ENCODE measurements around the gene ENTPD2.

ENTPD2 gene

DNA sequence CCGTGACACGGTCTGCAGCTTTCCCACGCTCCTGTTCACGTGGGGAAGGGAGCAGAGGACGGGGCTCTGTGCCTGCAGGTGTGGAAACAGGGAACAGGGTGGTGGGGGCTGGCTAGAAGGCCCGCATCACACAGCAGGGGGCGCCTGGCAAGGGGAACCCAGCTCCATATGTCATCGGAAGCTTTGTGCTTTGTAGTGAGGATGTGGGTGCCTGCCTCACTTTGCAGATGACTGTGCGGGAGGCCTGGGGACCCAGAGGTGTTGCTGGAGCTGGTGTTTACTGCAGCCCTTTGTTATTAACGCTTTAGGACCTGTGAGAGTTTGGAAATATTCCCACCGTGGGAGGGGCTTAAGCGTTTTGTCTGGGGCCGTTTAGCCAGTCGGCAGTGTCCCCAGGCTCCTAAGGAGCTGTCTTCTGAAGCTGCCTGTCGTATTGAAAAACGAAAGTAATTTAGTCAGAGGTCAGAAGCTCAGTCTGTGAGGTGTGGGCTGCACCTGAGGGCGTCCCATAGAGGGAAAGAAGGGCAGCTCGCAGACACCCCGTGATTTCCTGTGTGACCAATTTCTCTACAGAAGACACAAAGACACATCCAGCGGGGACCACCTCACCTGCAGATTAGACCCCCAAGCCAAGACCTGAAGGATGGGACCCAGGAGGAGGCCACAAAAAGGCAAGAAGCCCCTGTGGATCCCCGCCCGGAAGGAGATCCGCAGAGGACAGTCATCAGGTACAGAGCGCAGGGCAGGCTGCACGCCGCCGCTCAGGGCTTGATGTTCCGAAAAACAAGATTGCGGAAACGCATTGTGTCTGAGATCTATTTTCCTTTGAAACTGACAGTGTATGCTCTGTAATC, 42.0 kb upstream of the ENTPD2 start:
- H3K4me3 ChIP-seq (ENCODE audit: low read depth, low read length) = no peak overlapping the region
- peaks cover 56% of the 10 kb centered on the region for H3K36me3 ChIP-seq
- peak overlapping the region; percentile 35 for H3K27ac ChIP-seq
- no peaks in the 10 kb centered on the region for H3K9me3 ChIP-seq (ENCODE audit: severe bottlenecking)
- peak; percentile 73 for DNase-seq
- no peaks in the 10 kb centered on the region for H3K27me3 ChIP-seq (ENCODE audit: insufficient read depth, low read depth, severe bottlenecking)
- TF ChIP-seq, protein P1, sequence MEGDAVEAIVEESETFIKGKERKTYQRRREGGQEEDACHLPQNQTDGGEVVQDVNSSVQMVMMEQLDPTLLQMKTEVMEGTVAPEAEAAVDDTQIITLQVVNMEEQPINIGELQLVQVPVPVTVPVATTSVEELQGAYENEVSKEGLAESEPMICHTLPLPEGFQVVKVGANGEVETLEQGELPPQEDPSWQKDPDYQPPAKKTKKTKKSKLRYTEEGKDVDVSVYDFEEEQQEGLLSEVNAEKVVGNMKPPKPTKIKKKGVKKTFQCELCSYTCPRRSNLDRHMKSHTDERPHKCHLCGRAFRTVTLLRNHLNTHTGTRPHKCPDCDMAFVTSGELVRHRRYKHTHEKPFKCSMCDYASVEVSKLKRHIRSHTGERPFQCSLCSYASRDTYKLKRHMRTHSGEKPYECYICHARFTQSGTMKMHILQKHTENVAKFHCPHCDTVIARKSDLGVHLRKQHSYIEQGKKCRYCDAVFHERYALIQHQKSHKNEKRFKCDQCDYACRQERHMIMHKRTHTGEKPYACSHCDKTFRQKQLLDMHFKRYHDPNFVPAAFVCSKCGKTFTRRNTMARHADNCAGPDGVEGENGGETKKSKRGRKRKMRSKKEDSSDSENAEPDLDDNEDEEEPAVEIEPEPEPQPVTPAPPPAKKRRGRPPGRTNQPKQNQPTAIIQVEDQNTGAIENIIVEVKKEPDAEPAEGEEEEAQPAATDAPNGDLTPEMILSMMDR (IDR thresholded peaks at IDR 0.05; ENCODE audit: low read depth, low read length) = peak; percentile 64

DNA sequence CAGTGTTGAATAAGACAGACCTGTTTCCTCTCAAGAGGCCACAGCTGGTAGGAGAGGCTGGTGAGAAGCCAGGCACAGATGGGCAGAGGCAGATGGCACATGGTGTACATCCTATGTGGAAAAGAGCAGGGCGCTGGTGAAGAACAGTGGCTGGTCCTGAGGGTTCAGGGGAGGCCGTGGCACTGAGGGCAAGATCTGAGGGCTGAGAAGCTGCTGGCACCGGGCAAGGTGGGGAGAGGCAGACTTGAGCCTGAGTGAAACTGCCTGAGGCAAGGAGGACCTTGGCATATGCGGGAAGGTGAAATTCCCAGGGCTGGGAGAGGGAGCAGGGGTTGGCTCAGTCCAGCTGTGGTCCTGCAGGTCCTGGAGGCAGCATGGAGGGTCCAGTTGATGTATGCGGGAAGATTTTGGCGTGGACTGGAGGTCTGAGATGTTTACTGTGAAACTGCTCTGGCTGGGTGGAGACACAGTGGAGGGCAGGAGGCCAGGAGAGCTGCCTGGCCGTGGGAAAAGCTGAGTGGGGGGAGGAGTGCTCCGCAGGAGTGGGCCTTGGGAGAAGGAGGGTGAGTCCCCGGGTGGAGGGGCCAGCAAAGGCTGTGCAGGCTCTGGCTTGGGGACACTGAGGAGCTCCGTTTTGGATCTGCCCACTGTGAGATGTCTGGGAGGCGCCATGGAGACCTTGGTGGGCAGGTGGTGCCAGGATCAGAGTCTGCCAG, 35.5 kb upstream of the ENTPD2 start:
- no peak for DNase-seq
- Histone ChIP-seq H3K27ac (no peak overlapping the region), H3K27me3 (ENCODE audit: insufficient read depth, low read depth, severe bottlenecking) (no peaks in the 10 kb centered on the region), H3K9me3 (ENCODE audit: severe bottlenecking) (no peaks in the 10 kb centered on the region), H3K36me3 (peaks cover 30% of the 10 kb centered on the region), H3K4me3 (ENCODE audit: low read depth, low read length) (no peak overlapping the region)
- TF ChIP-seq, protein P1 (IDR thresholded peaks at IDR 0.05; ENCODE audit: low read depth, low read length) = no peak

DNA sequence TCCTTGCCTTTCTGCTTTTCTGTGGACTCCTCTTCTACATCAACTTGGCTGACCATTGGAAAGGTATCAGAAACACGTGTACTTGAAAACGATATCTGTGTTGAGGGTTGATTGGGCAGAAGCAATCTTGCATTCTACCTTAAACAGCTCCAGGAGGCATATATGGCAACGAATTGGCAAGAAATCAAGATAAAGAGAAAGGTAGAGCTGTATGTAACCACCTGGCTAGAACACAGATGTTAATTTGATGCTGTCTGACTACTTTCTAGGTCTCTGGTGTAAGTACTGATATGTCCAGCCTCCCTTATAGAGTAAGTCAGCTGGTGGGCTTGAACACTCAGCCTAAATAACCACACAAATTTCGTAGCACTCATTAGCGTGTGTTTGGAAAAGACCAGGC, 34.3 kb upstream of the ENTPD2 start:
- no peak overlapping the region for H3K4me3 ChIP-seq (ENCODE audit: low read depth, low read length)
- TF ChIP-seq, protein P1 (IDR thresholded peaks at IDR 0.05; ENCODE audit: low read depth, low read length) = no peak
- peaks cover 38% of the 10 kb centered on the region for H3K36me3 ChIP-seq
- no peak overlapping the region for H3K27ac ChIP-seq
- DNase-seq = no peak
- H3K9me3 ChIP-seq (ENCODE audit: severe bottlenecking) = no peaks in the 10 kb centered on the region
- H3K27me3 ChIP-seq (ENCODE audit: insufficient read depth, low read depth, severe bottlenecking) = no peaks in the 10 kb centered on the region

DNA sequence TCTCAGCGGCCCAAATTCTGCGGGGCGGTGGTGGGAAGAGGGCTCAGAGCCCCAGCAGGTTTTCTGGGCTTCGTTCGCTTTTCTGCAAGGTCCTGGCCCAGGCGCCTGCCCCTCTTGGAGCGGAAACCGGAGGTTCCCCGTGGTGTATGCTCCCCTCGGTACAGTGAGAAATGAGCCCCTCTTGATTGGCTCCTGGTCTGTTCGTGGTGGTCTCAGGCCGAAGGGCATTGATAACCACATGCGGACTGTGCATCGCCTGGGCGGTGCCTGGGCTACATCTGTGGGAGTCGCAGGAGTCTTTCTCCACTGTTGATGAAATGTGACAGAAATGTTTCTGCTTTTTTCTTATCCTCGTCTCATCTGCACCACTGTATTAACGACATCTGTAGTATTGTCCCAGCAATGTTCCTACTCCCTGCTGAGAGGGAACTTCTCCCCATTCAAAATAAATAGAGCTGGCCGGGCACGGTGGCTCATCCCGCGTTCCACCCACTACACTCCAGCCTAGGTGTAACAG, 33.6 kb upstream of the ENTPD2 start:
- Histone ChIP-seq H3K27ac (peak overlapping the region; percentile 81), H3K27me3 (ENCODE audit: insufficient read depth, low read depth, severe bottlenecking) (no peaks in the 10 kb centered on the region), H3K9me3 (ENCODE audit: severe bottlenecking) (no peaks in the 10 kb centered on the region), H3K4me3 (ENCODE audit: low read depth, low read length) (peak overlapping the region; percentile 79), H3K36me3 (peaks cover 45% of the 10 kb centered on the region)
- TF ChIP-seq, protein P1 (IDR thresholded peaks at IDR 0.05; ENCODE audit: low read depth, low read length) = no peak
- no peak for DNase-seq

DNA sequence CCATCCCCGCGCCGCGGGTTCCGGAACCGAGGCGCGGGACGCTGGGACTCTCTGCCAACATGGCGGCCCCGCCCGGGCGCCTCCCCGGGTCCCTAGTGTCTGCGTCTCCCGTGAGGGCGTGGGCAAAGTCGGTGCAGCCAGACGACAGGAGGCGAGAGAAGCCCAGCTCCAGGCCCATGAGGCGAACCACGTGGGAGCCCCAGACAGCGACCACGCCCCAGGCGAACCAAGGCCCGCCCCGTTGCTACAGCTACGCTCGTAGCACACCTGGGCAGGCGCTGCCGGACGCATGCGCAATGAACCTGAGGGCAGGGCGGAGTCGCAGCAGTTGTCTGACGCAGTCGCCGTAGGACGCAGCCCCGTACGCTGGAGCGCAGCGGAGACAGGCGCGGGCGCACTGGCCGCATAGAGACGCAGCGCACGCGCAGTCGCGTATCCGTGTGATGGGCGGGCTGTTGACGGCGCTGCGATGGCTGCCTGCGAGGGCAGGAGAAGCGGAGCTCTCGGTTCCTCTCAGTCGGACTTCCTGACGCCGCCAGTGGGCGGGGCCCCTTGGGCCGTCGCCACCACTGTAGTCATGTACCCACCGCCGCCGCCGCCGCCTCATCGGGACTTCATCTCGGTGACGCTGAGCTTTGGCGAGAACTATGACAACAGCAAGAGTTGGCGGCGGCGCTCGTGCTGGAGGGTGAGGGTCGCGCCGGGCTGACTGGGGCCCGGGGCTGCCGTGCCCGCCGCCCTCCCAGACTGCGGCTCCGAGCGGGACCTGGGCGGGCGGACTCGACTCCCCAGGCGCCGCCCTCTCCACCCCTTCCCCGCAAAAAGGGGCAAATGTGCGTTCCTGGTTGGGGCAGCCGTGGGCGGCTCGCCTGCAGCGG, 32.9 kb upstream of the ENTPD2 start, which contains the start of gene MAN1B1:
Gene MAN1B1 (plus strand): TSS at position 455 of the 878 bp plus-strand sequence. CDS start 15 bp downstream, at position 470.
- Histone ChIP-seq H3K9me3 (ENCODE audit: severe bottlenecking) (no peaks in the 10 kb centered on the region), H3K4me3 (ENCODE audit: low read depth, low read length) (peak within 1 kb of the TSS; percentile 79), H3K27me3 (ENCODE audit: insufficient read depth, low read depth, severe bottlenecking) (no peaks in the 10 kb centered on the region), H3K36me3 (peaks cover 45% of the 10 kb centered on the region), H3K27ac (peak within 1 kb of the TSS; percentile 95)
- TF ChIP-seq, protein P1 (IDR thresholded peaks at IDR 0.05; ENCODE audit: low read depth, low read length) = no peak
- DNase-seq = peak; percentile 100

Measured in WERI-Rb-1 (cell line).